ENCODE measurements around the gene IQGAP3. TPM values are rescaled to one million over a fixed set of nuclear protein-coding genes. Genes with fewer than 3 reads are reported as not detected.

The IQGAP3 gene
- polyA plus RNA-seq, 2 of the 4 experiments (the other 2 are of a cell fraction): 15.6 to 17.0 TPM

- ChIA-PET POLR2A (no interaction called here), CTCF (interaction anchor here (1.8 to 2.3 kb wide), 3 partner anchors 13 to 59 kb away, joined by 4 to 9 read pairs (median 5); no protein-coding TSS in a partner anchor)
- Histone ChIP-seq H3K4me1 (no peaks in the 10 kb centered on the region), H3K4me3 (no peak overlapping the region), H3K27ac (no peak overlapping the region), H3K9me3 (no peaks in the 10 kb centered on the region), H3K4me2 (no peak overlapping the region)
- TF ChIP-seq HMGXB4 (CRISPR knock-in tag; IDR thresholded peaks at IDR 0.05; ENCODE audit: borderline replicate concordance) (no peak), EHF (CRISPR knock-in tag; IDR thresholded peaks at IDR 0.05) (no peak), ZC3H11A (IDR thresholded peaks at IDR 0.05) (no peak), CBX8 (IDR thresholded peaks at IDR 0.05) (no peak), REST (IDR thresholded peaks at IDR 0.05) (no peak), NFE2L2 (conservative IDR thresholded peaks at IDR 0.05; ENCODE audit: low read length) (no peak)
- TF ChIP-seq, protein P1, sequence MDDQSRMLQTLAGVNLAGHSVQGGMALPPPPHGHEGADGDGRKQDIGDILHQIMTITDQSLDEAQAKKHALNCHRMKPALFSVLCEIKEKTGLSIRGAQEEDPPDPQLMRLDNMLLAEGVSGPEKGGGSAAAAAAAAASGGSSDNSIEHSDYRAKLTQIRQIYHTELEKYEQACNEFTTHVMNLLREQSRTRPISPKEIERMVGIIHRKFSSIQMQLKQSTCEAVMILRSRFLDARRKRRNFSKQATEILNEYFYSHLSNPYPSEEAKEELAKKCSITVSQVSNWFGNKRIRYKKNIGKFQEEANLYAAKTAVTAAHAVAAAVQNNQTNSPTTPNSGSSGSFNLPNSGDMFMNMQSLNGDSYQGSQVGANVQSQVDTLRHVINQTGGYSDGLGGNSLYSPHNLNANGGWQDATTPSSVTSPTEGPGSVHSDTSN (IDR thresholded peaks at IDR 0.05): no peak
- ATAC-seq (no peak), DNase-seq (ENCODE audit: low read depth in 1 of 2, low spot score in 1 of 2) (no peak), FAIRE-seq (no peak)
- 92% methylated on average over 4 of the region's 4 CpGs for WGBS (ENCODE audit: missing lambda C conversion rate)
Observed at GRCh38 chr1:156539818-156540355, 32.5 kb downstream of the IQGAP3 start.

GRCh38 chr1:156538711-156539440 lies 33.5 kb downstream of the IQGAP3 start:
- no peak for FAIRE-seq
- CTCF ChIA-PET: interaction anchor here (1.8 to 1.9 kb wide), 2 partner anchors 15 to 58 kb away, joined by 4 to 5 read pairs; no protein-coding TSS in a partner anchor
- H3K4me3 ChIP-seq: no peak overlapping the region
- no peak for TF ChIP-seq ELK1 (IDR thresholded peaks at IDR 0.05; ENCODE audit: low read depth, low read length)
- TF ChIP-seq RAD21 (conservative IDR thresholded peaks at IDR 0.05 in 1 of 2, IDR thresholded peaks at IDR 0.05 in 1 of 2): no peak
- TF ChIP-seq SREBF2 (IDR thresholded peaks at IDR 0.05): no peak
- TF ChIP-seq HES2 (IDR thresholded peaks at IDR 0.05): no peak
- no peak for TF ChIP-seq FOSL2 (IDR thresholded peaks at IDR 0.05)
- TF ChIP-seq FOSL2 (CRISPR knock-in tag; IDR thresholded peaks at IDR 0.05): no peak
- TF ChIP-seq GATA3 (IDR thresholded peaks at IDR 0.05; ENCODE audit: borderline replicate concordance): no peak
- no peak for TF ChIP-seq CHD4 (IDR thresholded peaks at IDR 0.05; ENCODE audit: borderline replicate concordance)
- TF ChIP-seq BCL3 (IDR thresholded peaks at IDR 0.05): no peak
- no peak for TF ChIP-seq POLR2A (IDR thresholded peaks at IDR 0.05; ENCODE audit: low read length)
- TF ChIP-seq ESRRA (IDR thresholded peaks at IDR 0.05; ENCODE audit: borderline replicate concordance, low read length): no peak
- TF ChIP-seq ZNF302 (CRISPR knock-in tag; IDR thresholded peaks at IDR 0.05): no peak
- no peak for TF ChIP-seq KDM5A (IDR thresholded peaks at IDR 0.05)
- TF ChIP-seq MAZ (IDR thresholded peaks at IDR 0.05; ENCODE audit: borderline replicate concordance, low read depth, low read length): no peak
- no peak for TF ChIP-seq FOSB (CRISPR knock-in tag; IDR thresholded peaks at IDR 0.05)
- no peak for TF ChIP-seq REST (IDR thresholded peaks at IDR 0.05)
- no peak for TF ChIP-seq POLR2AphosphoS2 (conservative IDR thresholded peaks at IDR 0.05; ENCODE audit: low read length)
- no peak for TF ChIP-seq EHF (CRISPR knock-in tag; IDR thresholded peaks at IDR 0.05)

More at GRCh38 chr1:156538711-156539440, 33.5 kb downstream of the IQGAP3 start:
- WGBS (ENCODE audit: missing lambda C conversion rate): 85% methylated on average over 8 of the region's 10 CpGs
- Histone ChIP-seq H3K4me1 (no peaks in the 10 kb centered on the region), H3K9me3 (no peaks in the 10 kb centered on the region), H3K4me2 (no peak overlapping the region), H3K27ac (no peak overlapping the region)
- DNase-seq (ENCODE audit: low read depth in 1 of 2, low spot score in 1 of 2): no peak
- POLR2A ChIA-PET: no interaction called here
- no peak for ATAC-seq
